Epidermal melanocyte (primary cell): ENCODE measurements around the gene BTF3.
"Not testable (repeated sequence)": the region's sequence is repeated elsewhere in the genome, so short reads cannot be mapped to it uniquely, and the experiment has no call there.

Experiments used
- DNase-seq: peaks from one replicate; pipeline ENCODE4 v3.0.0; 2011; ENCODE audit warnings: low spot score; ENCODE audit not compliant: insufficient read length

The BTF3 gene

DNA sequence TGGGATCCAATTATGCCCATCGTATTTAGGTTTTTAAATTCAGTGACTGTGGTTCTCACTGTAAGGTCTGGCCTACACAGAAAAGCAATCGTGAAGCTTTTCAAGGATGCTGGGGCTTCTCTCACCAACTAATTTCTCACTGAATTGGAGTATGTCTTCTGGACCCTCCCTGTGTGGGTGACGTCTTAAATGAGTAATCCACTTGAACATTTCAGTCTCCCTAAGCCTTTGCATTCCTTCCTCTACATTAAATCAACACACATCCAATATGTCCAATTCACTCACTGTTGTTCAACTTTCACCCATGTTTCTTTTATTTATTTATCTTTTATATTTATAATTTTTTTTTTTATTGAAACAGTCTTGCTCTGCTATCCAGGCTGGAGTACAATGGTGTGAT lies 12.5 kb upstream of the BTF3 start:
- DNase-seq, result no peak

- DNase-seq, result no peak
Measured at GRCh38 chr5:73486119-73486899, 11.9 kb upstream of the BTF3 start.

DNA sequence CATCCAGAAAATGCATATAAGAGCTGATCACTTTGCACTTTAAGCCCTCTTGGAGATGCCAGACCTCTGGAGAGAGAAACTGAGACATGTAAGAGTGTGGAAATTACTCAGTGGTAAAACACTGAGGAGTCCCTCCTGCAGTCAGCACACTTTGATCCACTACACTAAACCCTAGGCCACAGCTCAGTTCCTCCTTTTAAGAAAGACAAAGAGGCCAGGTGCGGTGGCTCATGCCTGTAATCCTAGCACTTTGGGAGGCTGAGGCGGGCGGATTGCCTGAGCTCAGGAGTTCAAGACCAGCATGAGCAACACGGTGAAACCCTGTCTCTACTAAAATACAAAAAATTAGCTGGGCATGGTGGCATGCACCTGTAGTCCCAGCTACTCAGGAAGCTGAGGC lies 11.0 kb upstream of the BTF3 start:
- not testable (repeated sequence) for DNase-seq

GRCh38 chr5:73487815-73488214 lies 10.4 kb upstream of the BTF3 start:
- no peak for DNase-seq

DNA sequence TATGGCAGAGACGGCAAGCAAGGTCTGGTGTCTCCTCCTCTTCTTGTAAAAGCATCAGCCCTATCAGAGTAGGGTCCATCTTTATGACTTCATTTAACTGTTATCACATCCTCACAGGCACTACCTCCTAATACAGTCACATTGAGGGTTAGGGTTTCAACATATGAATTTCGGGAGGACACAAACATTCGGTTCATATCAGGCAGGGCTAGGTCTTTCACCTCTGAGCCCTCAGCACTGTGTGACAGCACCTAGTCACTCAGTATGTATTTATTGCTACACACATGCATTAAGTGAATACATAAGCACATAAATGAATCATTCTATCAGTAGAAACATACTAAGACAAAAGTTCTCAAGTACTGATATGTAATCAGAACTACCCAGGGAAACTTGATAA lies 9.4 kb upstream of the BTF3 start:
- DNase-seq, result no peak

GRCh38 chr5:73490088-73490487 lies 8.2 kb upstream of the BTF3 start:
- no peak for DNase-seq

DNA sequence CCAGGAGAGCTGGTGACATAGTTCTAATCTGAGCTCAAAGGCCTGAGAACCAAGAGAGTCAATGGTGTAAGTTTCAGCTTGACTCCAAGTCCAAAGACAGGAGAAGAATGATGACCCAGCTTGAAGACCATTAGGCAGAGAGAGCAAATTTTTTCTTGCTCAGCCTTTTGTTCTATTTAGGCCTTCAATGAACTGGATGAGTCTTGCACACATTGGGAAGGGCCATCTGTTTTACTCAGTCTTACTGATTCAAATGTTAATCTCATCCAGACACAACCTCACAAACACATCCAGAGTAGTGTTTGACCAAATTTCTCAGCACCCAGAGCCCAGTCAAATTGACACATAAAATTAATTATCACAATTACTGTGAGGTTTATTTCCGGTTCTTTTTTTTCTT lies 7.1 kb upstream of the BTF3 start:
- no peak for DNase-seq

DNA sequence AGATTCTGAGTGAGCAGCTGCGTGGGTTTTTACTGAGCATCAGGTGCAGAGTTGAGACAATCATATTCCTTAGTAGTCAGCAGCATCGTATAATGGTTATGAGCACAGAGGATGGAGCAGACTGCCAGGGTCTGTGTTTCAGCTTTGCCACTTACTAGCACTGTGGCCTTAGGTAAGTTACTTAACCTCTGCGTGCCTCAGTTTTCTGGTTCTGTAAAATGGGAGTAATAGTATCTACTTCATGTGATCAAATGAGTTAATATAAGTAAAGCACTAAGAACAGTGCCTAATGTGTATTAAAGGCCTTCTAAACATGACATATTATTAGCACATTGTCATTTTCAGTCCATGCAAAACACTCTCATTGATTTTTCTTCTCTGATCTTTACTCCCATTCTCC lies 4.8 kb upstream of the BTF3 start:
- no peak for DNase-seq

GRCh38 chr5:73494721-73495120 lies 3.5 kb upstream of the BTF3 start:
- no peak for DNase-seq

DNA sequence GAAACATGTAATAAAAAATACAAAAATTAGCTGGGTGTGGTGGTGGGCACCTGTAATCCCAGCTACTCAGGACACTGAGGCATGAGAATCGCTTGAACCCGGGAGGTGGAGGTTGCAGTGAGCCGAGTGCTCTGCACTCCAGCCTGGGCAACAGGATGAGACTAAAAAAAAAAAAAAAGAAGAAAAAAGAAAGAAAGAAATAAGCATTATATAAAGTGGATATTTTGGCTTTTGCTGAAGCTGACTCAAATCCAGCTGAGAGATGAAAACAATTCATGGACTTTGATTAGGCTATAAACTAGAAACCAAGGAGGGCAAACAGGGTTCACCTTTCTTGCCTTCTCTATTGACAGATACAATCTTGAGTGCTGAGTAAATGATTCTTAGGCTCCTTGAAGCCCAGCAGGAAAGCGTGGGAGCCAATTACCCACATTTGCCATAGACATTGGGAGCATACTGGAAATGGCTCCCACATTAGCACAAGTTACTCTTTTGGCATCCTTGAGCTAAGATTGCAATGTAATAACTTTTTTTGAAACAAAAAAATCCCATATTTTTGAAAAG lies 2.4 kb upstream of the BTF3 start:
- DNase-seq, result no peak

- peak; percentile 32 for DNase-seq
Measured at GRCh38 chr5:73496984-73497457, 1.2 kb upstream of the BTF3 start.

DNA sequence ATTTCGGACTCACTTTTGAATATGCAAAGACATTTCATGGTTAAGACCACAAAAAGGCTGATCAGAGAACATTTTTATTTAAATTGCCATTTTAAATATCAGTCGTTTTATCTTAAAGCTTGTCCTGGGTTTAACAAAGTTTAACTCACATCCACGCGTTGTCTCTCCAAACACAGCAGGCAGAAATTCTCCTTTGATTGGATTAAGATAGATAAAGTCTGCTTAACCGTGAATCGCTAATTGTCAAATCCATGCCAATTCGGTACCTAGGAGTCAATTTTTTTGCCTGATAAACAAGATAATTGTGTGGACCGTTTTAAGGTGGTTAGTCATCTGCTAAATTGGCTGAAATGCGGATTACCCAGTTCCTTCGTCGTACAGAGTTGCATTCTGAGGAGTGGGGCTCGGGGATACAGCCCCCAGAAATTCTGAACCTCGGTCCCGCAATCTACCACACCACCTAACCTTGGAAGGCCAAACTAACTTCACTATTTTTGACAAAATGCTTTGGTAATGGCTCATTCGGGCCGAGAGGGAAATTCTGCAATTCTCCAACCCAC lies 665 bp upstream of the BTF3 start:
- DNase-seq, result no peak

DNA sequence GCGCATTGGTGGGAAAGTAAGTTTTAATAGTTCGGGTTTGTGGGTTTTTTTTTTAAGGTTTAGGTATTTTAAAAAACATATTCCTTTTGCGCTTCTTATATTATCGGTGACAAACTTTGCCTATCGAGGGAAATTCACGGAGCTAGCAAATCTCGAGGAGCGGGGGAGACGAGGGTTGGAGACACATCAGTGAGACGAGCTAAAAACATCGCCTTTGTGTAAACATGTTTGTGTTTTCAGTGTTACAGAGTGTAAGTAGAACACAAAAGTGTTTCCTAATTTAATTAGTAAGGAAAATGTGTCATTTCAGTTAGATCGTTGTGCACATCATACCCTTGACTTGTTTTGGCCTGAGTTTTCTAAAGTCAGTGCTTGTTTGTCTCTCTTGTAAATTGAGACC lies 945 bp downstream of the BTF3 start:
- no peak for DNase-seq

DNA sequence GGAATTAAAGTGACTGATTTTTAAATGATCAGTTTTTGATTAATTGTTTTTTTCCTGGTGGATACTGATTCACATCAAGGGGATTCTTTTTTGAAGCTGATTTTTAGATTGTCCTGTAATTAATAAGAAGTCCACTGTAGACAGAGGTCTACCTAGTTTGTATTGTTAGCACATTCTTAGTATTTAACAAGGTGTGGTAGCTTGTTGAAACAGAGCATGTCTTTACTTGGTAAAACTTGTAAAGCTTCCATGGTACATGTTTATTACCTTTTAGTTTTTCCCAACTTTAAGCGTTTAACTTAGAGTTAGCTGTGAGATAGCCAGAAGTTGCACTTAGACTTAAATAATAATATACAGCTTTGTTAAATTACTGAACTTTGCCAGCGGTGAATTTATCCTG lies 1.5 kb downstream of the BTF3 start:
- no peak for DNase-seq

- no peak for DNase-seq
Measured at GRCh38 chr5:73501406-73501805, 3.2 kb downstream of the BTF3 start.

DNA sequence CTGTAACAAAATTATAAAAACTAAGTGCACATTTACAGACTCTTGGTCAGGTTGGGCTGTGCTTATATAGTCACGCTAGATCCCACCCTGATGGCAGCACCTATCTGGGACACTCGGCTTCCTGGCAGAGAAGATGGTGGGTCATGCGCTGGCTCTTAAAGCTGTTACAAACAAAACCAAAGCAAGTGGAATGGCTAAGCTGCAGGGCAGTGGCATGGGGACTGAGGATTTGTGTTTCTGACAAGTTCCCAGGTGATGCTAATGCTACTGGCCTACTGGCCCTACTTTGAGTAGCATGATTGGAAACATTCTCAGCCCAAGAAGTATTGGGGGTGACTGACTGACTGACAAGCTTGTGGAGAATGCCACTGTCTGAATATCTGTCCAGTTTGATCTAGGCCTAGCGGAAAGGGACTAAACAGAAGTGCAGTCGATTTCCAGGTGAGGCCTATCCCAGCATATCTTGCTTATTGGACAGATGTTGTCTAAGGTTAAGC lies 8.3 kb downstream of the BTF3 start:
- no peak for DNase-seq

DNA sequence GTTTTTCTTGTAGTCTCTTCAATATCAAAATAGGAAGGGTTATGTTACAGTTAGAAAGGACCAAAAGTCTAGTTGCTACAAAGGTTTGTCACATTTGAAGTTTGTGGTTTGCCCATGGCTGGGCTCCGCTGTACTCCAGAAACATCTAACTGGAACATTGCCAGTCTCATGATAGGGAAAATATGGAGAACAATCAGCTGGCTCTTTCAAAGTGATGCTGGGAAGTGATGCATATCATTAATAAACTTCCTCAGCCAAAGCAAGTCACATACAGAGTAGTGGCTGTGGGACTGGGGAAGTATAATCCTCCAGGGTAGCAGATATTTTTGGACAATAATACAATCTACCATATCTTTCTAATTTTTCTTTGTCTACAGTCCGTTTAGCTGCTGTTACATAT lies 8.8 kb downstream of the BTF3 start:
- peak; percentile 54 for DNase-seq

DNA sequence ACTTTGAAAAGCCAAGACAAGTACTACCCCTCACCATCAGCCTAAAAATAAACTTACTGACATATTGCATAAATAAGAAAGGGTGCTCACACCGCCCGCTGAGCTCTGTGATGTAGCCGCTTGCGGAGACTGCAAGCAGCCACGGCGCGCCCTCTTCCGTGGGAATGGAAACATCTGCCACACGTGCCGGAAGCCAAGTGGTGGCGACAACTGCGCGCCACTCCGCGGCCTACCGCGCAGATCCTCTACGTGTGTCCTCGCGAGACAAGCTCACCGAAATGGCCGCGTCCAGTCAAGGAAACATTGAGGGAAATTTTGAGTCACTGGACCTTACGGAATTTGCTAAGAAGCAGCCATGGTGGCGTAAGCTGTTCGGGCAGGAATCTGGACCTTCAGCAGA lies 10.3 kb downstream of the BTF3 start:
- not testable (repeated sequence) for DNase-seq

GRCh38 chr5:73513996-73514395 lies 15.8 kb downstream of the BTF3 start:
- no peak for DNase-seq

DNA sequence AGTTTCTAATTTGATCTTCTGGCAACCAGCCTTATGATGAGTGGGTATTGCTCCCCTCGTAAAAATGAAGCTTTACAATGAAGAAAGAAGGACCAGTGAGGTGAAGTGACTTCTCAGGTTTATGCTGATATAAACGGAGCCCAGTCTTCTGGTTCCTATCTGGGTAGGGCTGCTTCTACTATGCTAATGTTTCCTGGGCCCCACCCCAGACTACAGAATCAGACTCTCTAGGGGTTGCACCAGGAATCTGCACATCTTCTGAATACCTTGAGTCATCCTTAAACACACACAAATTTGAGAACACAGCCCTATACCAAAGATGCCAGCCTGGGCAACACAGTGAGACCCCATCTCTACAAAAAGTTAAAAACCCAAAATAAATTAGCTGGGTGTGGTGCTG lies 16.2 kb downstream of the BTF3 start:
- DNase-seq, result no peak

DNA sequence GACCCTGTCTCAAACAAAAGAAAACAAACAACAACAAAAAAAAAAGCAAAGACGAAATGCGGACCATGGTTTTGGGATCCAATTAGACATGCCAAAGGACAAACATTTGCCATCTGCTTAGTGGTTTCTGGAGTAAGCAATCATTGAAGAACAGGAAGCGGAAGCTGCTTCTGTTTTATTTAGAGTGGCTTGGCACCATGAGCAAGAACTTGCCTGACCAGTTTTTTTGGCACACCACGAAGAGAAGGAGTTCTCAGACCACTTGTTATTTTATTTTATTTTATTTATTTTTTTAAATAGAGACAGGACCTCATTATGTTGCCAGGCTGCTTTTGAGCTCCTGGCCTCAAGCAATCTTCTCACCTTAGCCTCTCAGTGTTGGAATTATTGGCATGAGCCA lies 17.0 kb downstream of the BTF3 start:
- no peak for DNase-seq

GRCh38 chr5:73519531-73520283 lies 21.5 kb downstream of the BTF3 start:
- peak; percentile 86 for DNase-seq
